Activated CD8-positive, alpha-beta T cell treated with anti-CD3 and anti-CD28 coated beads for 36 hours (primary cell): Measurements from ENCODE around the gene KDM1B. TPM values are rescaled to one million over a fixed set of nuclear protein-coding genes. Genes with fewer than 3 reads are reported as not detected.

ENCODE experiments used
- ATAC-seq: fragments of 200-7000 bp; cut with Tn5 transposase; one replicate; pipeline ENCODE4 v1.10.0; 2021; ENCODE audit warnings: mild to moderate bottlenecking, moderate library complexity
- CTCF ChIA-PET: fragments of 350-600 bp; sonication (Branson Sonifier 250); formaldehyde crosslinking; loops from one replicate; lab custom pipeline; 2021; ENCODE audit warnings: antibody characterized with exemption; lab: Charles Lee
- POLR2A ChIA-PET: fragments of 350-600 bp; sonication (Branson Sonifier 250); formaldehyde crosslinking; loops from one replicate; lab custom pipeline; 2021; ENCODE audit warnings: antibody characterized with exemption; lab: Charles Lee
- DNase-seq: peaks from one replicate; pipeline ENCODE4 v3.0.0-alpha.2; 2020
- H3K27ac Mint-ChIP-seq: one replicate; pipeline ENCODE4 v1.8.0; 2021; ENCODE audit warnings: mild to moderate bottlenecking, mixed read lengths
- H3K27me3 Mint-ChIP-seq: one replicate; pipeline ENCODE4 v1.8.0; 2021; ENCODE audit warnings: mixed read lengths
- H3K36me3 Mint-ChIP-seq: one replicate; pipeline ENCODE4 v1.8.0; 2021; ENCODE audit warnings: low read depth, mixed read lengths
- H3K4me1 Mint-ChIP-seq: one replicate; pipeline ENCODE4 v1.8.0; 2021; ENCODE audit warnings: low read depth, mixed read lengths
- H3K4me3 Mint-ChIP-seq: one replicate; pipeline ENCODE4 v1.8.0; 2021; ENCODE audit warnings: mild to moderate bottlenecking, moderate library complexity, mixed read lengths
- H3K9me3 Mint-ChIP-seq: one replicate; pipeline ENCODE4 v1.8.0; 2021; ENCODE audit warnings: mixed read lengths
- intact Hi-C: fragments of 100-400 bp; cut with micrococcal nuclease; formaldehyde crosslinking; loops from one replicate; pipeline ENCODE4 v1.10.0; 2022
- total RNA-seq, 2 experiments: library from RNA; stranded (reverse); gene quantifications; one replicate each; pipeline ENCODE4 v1.2.3, GENCODE V29; 2021
- TF ChIP-seq, protein P1 (sequence below): fragments of 200-600 bp; IDR thresholded peaks from one replicate; pipeline ENCODE4 v1.8.0; 2022; ENCODE audit warnings: antibody characterized with exemption, mild to moderate bottlenecking

The KDM1B gene
- total RNA-seq, 2 experiments from 2014 or later = 10.9 to 12.2 TPM

DNA sequence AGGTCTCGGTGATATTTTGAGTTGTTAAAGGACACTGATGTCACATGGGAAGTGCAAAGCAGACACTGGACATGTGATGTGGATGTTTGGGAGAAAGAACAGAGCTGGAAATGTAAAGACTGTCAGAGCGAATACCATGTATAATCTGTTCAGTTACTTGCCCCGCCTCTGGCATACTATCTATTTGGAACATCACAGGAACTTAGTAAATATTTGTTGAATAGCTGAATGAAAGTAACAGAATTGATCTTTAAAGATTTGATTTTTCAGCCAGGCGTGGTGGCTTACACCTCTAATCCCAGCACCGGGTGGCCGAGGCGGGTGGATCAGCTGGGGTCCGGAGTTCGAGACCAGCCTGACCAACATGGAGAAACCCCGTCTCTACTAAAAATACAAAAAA, 19.0 kb upstream of the KDM1B start:
- TF ChIP-seq, protein P1, sequence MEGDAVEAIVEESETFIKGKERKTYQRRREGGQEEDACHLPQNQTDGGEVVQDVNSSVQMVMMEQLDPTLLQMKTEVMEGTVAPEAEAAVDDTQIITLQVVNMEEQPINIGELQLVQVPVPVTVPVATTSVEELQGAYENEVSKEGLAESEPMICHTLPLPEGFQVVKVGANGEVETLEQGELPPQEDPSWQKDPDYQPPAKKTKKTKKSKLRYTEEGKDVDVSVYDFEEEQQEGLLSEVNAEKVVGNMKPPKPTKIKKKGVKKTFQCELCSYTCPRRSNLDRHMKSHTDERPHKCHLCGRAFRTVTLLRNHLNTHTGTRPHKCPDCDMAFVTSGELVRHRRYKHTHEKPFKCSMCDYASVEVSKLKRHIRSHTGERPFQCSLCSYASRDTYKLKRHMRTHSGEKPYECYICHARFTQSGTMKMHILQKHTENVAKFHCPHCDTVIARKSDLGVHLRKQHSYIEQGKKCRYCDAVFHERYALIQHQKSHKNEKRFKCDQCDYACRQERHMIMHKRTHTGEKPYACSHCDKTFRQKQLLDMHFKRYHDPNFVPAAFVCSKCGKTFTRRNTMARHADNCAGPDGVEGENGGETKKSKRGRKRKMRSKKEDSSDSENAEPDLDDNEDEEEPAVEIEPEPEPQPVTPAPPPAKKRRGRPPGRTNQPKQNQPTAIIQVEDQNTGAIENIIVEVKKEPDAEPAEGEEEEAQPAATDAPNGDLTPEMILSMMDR = no peak
- intact Hi-C loops = no loop called here
- POLR2A ChIA-PET = interaction anchor here (1.2 kb wide), 1 partner anchor 24 kb away, joined by 3 read pairs; no protein-coding TSS in a partner anchor
- H3K36me3 Mint-ChIP-seq = peaks cover 23% of the 10 kb centered on the region
- H3K4me3 Mint-ChIP-seq = no peak overlapping the region
- H3K4me1 Mint-ChIP-seq = peaks cover 8% of the 10 kb centered on the region
- H3K27ac Mint-ChIP-seq = no peak overlapping the region
- H3K27me3 Mint-ChIP-seq = no peaks in the 10 kb centered on the region
- H3K9me3 Mint-ChIP-seq = no peaks in the 10 kb centered on the region
- ATAC-seq (no peak), DNase-seq (no peak)
- CTCF ChIA-PET = no interaction called here

DNA sequence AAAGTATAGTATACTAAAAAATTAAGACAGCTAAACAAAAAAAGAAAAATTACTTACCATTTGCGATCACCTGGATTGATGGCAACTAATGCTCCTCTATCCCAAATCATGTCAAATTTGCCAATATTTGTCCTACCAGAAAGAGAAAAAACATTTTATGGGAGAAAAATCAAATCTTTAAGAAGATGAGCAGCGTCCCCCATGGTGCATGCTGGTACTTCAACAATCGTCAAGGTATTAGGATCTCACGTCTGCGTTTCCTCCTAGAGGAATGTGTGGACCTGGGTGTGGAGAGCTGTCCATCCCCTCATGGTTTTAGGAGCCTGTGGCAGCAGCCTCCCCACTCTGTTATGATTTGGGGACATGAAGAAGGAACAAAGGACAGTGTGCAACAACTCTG, 16.3 kb upstream of the KDM1B start:
- Mint-ChIP-seq H3K27ac (no peak overlapping the region), H3K36me3 (peaks cover 30% of the 10 kb centered on the region), H3K27me3 (no peaks in the 10 kb centered on the region), H3K4me1 (peaks cover 8% of the 10 kb centered on the region), H3K9me3 (no peaks in the 10 kb centered on the region), H3K4me3 (no peak overlapping the region)
- DNase-seq (no peak), ATAC-seq (no peak)
- POLR2A ChIA-PET = no interaction called here
- intact Hi-C loops = no loop called here
- TF ChIP-seq, protein P1 = no peak
- CTCF ChIA-PET = interaction anchor here (1.6 kb wide), 1 partner anchor 12 kb away, joined by 4 read pairs; no protein-coding TSS in a partner anchor

DNA sequence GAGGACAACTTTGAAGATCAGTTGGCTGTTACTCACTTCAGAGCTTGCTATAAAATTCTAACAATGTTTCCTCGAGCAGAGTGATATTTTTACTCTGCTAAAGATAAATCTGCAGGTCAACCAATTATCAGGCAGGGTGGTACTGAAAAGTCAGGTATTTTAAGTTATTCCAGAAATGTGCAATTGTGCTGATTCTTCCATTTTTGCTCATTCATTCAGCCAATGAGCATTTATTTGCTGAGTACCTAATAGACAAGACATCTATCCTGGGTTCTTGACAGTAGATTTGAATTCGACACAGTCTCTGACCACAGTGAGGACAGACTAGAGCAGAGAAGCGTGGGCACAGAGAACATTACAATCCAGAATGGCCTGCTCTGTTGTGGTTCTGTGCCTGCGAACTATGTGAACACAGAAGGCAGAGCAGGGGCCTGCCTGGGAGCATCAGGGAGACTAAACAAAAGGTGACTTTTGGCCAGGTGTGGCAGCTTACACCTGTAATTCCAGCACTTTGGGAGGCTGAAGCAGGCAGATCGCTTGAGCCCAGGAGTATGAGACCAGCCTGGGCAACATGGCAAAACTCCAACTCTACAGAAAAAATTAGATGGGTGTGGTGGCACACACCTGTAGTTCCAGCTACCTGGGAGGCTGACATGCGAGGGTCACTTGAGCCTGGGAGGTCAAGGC, 15.1 kb upstream of the KDM1B start:
- intact Hi-C loops = no loop called here
- TF ChIP-seq, protein P1 = no peak
- Mint-ChIP-seq H3K4me1 (peaks cover 2% of the 10 kb centered on the region), H3K36me3 (peaks cover 30% of the 10 kb centered on the region), H3K9me3 (no peaks in the 10 kb centered on the region), H3K27me3 (no peaks in the 10 kb centered on the region), H3K27ac (no peak overlapping the region), H3K4me3 (no peak overlapping the region)
- ChIA-PET POLR2A (no interaction called here), CTCF (interaction anchor here (1.2 kb wide), 1 partner anchor 11 kb away, joined by 4 read pairs; no protein-coding TSS in a partner anchor)
- DNase-seq = no peak
- no peak for ATAC-seq

DNA sequence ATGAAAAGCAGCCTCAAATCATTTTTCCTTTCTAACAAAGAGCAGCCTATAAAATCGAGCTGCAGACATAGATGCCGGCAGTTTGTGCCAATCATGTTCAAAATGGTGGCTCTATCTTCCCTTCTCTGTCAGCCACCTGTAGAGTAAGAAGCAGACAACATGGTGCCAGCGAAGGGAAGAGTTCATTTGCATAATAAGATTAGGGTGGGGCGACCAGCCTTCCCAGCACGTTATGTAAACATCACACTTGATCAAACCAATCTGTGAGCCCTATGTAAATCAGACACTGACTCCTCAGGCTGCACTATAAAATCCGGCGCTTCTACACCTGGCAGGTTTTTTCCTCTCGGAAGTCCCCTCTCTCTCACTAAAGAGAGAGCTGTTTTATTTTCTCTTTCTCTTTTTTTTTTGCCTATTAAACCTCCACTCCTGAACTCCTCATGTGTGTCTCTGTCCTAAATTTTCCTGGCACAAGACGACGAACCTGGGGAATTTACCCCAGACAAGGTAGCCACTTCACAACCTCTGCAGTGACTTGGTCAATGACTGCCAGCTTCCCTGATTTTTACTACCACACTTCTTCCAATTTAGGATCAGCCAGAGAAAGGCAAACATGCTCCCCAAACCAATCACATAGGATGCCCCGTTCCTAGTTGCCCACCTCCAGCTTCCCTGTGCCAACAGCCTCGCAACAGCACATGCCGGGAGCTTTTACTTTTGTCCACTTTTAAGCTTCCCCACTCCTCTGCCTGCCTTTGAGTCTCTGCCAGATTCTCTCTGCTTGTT, 13.2 kb upstream of the KDM1B start:
- peaks cover 1% of the 10 kb centered on the region for H3K4me1 Mint-ChIP-seq
- intact Hi-C loops = no loop called here
- TF ChIP-seq, protein P1 = no peak
- CTCF ChIA-PET = no interaction called here
- ATAC-seq = no peak
- no peak overlapping the region for H3K27ac Mint-ChIP-seq
- H3K36me3 Mint-ChIP-seq = peaks cover 27% of the 10 kb centered on the region
- H3K27me3 Mint-ChIP-seq = no peaks in the 10 kb centered on the region
- DNase-seq = no peak
- no peaks in the 10 kb centered on the region for H3K9me3 Mint-ChIP-seq
- POLR2A ChIA-PET = no interaction called here
- no peak overlapping the region for H3K4me3 Mint-ChIP-seq

DNA sequence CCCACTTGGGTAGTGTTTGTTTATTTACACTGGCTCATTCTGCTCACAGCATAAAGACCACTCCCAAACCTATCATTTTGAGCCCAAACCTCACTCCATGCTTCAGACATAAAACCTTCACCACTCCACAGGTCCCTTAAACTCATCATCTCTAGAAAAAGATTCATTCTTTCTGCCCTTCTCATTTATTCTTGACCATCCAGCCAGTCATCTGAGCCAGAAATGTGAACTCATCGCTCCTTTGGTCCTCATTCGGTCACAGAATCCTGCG, 12.7 kb upstream of the KDM1B start:
- ChIA-PET POLR2A (no interaction called here), CTCF (no interaction called here)
- DNase-seq (no peak), ATAC-seq (no peak)
- peaks cover 6% of the 10 kb centered on the region for H3K4me1 Mint-ChIP-seq
- intact Hi-C loops = no loop called here
- no peak overlapping the region for H3K27ac Mint-ChIP-seq
- H3K4me3 Mint-ChIP-seq = no peak overlapping the region
- peaks cover 25% of the 10 kb centered on the region for H3K36me3 Mint-ChIP-seq
- TF ChIP-seq, protein P1 = no peak
- no peaks in the 10 kb centered on the region for H3K27me3 Mint-ChIP-seq
- H3K9me3 Mint-ChIP-seq = no peaks in the 10 kb centered on the region
